ENCODE measurements around the gene FGF9. TPM values are rescaled to one million over a fixed set of nuclear protein-coding genes. Genes with fewer than 3 reads are reported as not detected.

Gene FGF9
- total RNA-seq, 2 experiments from 2014 or later = 0.11 to 0.45 TPM

GRCh38 chr13:21691928-21692327 lies 21.1 kb downstream of the FGF9 start:
- ChIA-PET CTCF (no interaction called here), POLR2A (no interaction called here)
- ATAC-seq (no peak), DNase-seq (no peak)
- H3K4me1 Mint-ChIP-seq (ENCODE audit: low read depth) = peaks cover 6% of the 10 kb centered on the region
- no peak for TF ChIP-seq CTCF (IDR thresholded peaks at IDR 0.05)
- H3K27me3 Mint-ChIP-seq = peaks cover 6% of the 10 kb centered on the region
- H3K27ac Mint-ChIP-seq = no peak overlapping the region
- H3K36me3 Mint-ChIP-seq (ENCODE audit: low read depth) = no peaks in the 10 kb centered on the region
- H3K4me3 Mint-ChIP-seq = no peak overlapping the region
- no peaks in the 10 kb centered on the region for H3K9me3 Mint-ChIP-seq
- intact Hi-C loops (cut with micrococcal nuclease) = no loop called here

GRCh38 chr13:21694831-21695230 lies 24.0 kb downstream of the FGF9 start:
- POLR2A ChIA-PET = no interaction called here
- CTCF ChIA-PET = no interaction called here
- H3K36me3 Mint-ChIP-seq (ENCODE audit: low read depth) = no peaks in the 10 kb centered on the region
- H3K9me3 Mint-ChIP-seq = no peaks in the 10 kb centered on the region
- H3K27ac Mint-ChIP-seq = no peak overlapping the region
- H3K4me1 Mint-ChIP-seq (ENCODE audit: low read depth) = no peaks in the 10 kb centered on the region
- H3K27me3 Mint-ChIP-seq = peaks cover 6% of the 10 kb centered on the region
- TF ChIP-seq CTCF (IDR thresholded peaks at IDR 0.05) = no peak
- intact Hi-C loops (cut with micrococcal nuclease) = no loop called here
- H3K4me3 Mint-ChIP-seq = no peak overlapping the region
- DNase-seq (no peak), ATAC-seq (no peak)

GRCh38 chr13:21695546-21695945 lies 24.7 kb downstream of the FGF9 start:
- Mint-ChIP-seq H3K9me3 (no peaks in the 10 kb centered on the region), H3K27ac (no peak overlapping the region), H3K4me1 (ENCODE audit: low read depth) (no peaks in the 10 kb centered on the region), H3K4me3 (no peak overlapping the region), H3K36me3 (ENCODE audit: low read depth) (no peaks in the 10 kb centered on the region), H3K27me3 (peaks cover 3% of the 10 kb centered on the region)
- ATAC-seq (no peak), DNase-seq (no peak)
- intact Hi-C loops (cut with micrococcal nuclease) = no loop called here
- ChIA-PET POLR2A (interaction anchor here (1.0 kb wide), 1 partner anchor 21 kb away, joined by 3 read pairs; no protein-coding TSS in a partner anchor), CTCF (no interaction called here)
- TF ChIP-seq CTCF (IDR thresholded peaks at IDR 0.05) = no peak

- no peak for TF ChIP-seq CTCF (IDR thresholded peaks at IDR 0.05)
- Mint-ChIP-seq H3K4me3 (no peak overlapping the region), H3K9me3 (no peaks in the 10 kb centered on the region), H3K27ac (no peak overlapping the region), H3K27me3 (peaks cover 3% of the 10 kb centered on the region), H3K36me3 (ENCODE audit: low read depth) (no peaks in the 10 kb centered on the region), H3K4me1 (ENCODE audit: low read depth) (no peaks in the 10 kb centered on the region)
- CTCF ChIA-PET = no interaction called here
- intact Hi-C loops (cut with micrococcal nuclease) = no loop called here
- ATAC-seq (no peak), DNase-seq (no peak)
- POLR2A ChIA-PET = no interaction called here
These were observed 26.1 kb downstream of the FGF9 start for GRCh38 chr13:21696865-21697448.

GRCh38 chr13:21698817-21699679 lies 28.2 kb downstream of the FGF9 start:
- Mint-ChIP-seq H3K36me3 (ENCODE audit: low read depth) (no peaks in the 10 kb centered on the region), H3K4me1 (ENCODE audit: low read depth) (no peaks in the 10 kb centered on the region), H3K9me3 (no peaks in the 10 kb centered on the region), H3K27ac (no peak overlapping the region), H3K27me3 (no peaks in the 10 kb centered on the region), H3K4me3 (no peak overlapping the region)
- CTCF ChIA-PET = no interaction called here
- POLR2A ChIA-PET = no interaction called here
- no peak for TF ChIP-seq CTCF (IDR thresholded peaks at IDR 0.05)
- no peak for DNase-seq
- ATAC-seq = no peak
- intact Hi-C loops (cut with micrococcal nuclease) = no loop called here
